ENCODE measurements around the gene WDR86.

Gene WDR86

DNA sequence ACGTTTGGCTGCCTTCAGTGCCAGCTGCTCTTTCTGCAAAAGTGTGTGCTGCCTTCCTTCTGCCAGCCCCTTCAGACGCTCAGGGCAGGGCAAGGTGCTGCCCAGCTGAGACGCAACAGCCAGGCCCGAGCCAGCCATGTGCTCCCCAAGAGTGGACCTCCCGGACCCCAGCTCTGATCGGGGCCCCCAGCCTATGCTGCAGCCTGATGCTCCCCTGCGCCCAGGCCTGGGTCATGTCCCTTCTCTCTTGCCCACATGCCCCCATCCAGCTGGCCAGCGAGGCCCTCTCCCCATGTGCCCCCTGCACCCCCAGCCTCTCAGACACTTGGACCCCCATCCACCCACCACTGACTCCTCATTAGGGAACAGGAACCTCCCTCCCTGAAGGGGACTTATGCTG lies 17.8 kb downstream of the WDR86 start:
- no peak for DNase-seq (ENCODE audit: low read depth in 2 of 2)

- no peak for DNase-seq (ENCODE audit: low read depth in 2 of 2)
These were observed 18.5 kb downstream of the WDR86 start for GRCh38 chr7:151391358-151391730.

- DNase-seq (ENCODE audit: low read depth in 2 of 2) = no peak
These were observed 19.1 kb downstream of the WDR86 start for GRCh38 chr7:151390598-151391357.

GRCh38 chr7:151389768-151390597 lies 19.9 kb downstream of the WDR86 start:
- DNase-seq (ENCODE audit: low read depth in 2 of 2) = no peak

- no peak for DNase-seq (ENCODE audit: low read depth in 2 of 2)
These were observed 20.6 kb downstream of the WDR86 start for GRCh38 chr7:151389096-151389767.

DNA sequence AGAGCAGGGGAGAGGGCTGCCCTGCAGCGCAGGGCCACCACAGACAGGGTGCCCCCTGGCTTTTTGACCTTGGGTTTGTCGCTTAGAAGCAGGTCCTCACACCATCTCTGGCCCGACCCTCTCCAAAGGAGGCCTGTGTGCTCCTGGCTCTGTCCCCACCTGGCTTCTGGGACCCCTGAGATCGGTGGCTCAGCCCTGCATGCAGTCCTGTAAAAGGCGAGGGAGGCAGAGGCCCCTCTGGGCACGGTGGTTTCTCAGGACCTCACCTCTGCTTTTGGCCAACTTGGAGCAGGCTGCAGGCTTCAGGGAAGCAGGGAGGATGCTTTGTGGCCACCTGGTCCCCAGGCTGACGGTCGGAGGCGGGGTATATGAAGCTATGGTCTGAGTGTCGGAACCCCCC lies 21.4 kb downstream of the WDR86 start:
- DNase-seq (ENCODE audit: low read depth in 2 of 2) = no peak

- no peak for DNase-seq (ENCODE audit: low read depth in 2 of 2)
These were observed 21.9 kb downstream of the WDR86 start for GRCh38 chr7:151388007-151388297.

DNA sequence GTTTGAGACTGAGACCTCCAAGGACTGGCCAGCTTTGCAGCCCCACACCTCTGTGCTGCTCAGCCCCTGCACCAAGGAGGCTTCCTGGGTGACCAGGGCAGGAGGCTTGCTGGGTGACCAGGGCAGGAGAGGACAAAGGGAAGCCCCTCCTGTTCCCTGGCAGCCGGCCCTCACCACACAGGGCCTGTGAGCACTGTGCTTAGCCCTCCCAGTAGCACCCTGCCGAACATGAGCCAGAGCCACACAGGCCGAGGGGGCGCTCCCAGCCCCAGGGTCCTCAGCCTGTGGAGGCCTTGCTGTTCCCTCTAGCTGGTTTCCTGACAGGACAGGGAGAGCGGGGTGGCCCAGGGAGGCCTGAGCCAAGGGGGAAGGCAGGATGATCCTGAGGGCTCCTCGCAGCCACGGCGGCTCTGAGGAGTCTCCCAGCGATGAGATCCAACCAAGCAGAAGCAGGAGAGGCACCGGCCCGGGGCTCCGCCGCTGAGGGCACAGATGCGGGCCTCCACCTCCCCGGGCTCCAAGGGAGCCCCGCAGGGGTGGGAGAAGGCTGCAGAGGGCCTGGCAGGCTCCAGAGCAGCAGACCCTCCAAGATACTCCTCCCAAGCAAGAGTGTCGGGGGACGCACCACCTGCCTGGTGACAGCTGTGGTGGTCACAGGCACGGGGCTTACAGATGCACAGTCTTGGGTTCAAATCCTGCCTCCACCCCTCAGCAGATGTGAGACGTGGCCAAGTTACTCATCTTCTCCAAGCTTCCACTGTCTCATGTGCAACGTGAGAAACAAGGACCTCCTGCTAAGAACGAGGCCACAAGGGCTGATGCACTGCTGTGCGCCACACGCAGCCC lies 22.5 kb downstream of the WDR86 start:
- no peak for DNase-seq (ENCODE audit: low read depth in 2 of 2)

GRCh38 chr7:151386301-151387160 lies 23.3 kb downstream of the WDR86 start:
- no peak for DNase-seq (ENCODE audit: low read depth in 2 of 2)

GRCh38 chr7:151385626-151386300 lies 24.1 kb downstream of the WDR86 start:
- no peak for DNase-seq (ENCODE audit: low read depth in 2 of 2)

DNA sequence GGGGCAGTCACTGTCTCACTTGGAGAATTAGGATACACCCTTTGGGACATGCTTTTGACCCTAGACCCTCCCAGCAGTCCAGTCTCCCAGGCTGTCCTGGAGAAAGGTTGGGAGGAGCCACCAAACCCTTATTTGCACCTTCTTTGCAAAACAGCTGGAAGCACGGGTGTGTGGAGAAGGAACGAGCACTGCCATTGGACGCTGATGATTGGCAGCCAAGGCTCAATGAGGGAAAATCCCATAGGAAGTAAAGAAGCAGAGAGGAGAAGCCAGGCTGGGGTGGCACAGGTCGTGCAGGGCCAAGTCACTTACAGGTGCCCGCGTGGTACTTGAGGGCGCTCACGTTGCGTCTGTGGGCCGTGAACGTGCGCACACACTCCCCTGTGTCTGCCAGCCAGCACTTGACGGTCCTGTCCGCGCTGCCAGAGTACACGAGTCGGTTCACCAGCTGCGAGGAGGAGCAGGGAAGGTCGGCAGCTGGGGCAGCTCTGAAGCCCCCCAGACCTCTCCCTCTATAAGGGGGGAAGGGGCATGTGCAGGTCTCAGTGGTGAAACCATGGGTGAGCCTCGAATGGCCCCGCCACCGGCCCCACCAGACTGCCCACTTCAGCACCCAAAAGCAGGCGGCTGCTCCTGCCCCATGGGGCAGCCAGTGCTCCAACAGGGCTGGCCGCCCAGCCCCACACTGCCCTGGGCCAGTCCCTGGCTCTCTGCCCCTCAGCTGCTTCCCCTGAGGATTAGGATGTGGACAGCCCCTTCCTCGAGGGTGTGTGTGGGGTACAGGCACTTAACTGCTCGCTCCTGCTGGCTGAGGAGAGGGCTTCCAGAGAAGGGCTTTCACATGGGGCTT lies 24.8 kb downstream of the WDR86 start:
- DNase-seq (ENCODE audit: low read depth in 2 of 2) = no peak

DNA sequence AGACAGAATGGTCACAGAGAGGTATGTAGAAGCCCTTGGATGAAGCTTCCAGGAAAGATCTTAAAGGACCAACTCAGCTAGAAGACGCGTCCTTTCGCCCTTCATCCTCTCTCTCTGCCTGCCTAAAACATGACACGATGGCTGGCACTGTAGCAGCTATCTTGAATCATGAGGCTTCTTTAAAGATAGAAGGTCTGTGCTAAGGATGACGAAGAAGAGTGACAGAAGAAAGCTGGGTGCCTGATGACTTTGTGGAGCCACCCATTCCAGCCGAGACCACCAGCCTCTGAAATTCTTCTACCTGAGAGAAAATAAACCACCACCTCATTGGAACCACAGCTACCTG lies 25.5 kb downstream of the WDR86 start:
- no peak for DNase-seq (ENCODE audit: low read depth in 2 of 2)

GRCh38 chr7:151383638-151384351 lies 26.0 kb downstream of the WDR86 start:
- DNase-seq (ENCODE audit: low read depth in 2 of 2) = no peak

DNA sequence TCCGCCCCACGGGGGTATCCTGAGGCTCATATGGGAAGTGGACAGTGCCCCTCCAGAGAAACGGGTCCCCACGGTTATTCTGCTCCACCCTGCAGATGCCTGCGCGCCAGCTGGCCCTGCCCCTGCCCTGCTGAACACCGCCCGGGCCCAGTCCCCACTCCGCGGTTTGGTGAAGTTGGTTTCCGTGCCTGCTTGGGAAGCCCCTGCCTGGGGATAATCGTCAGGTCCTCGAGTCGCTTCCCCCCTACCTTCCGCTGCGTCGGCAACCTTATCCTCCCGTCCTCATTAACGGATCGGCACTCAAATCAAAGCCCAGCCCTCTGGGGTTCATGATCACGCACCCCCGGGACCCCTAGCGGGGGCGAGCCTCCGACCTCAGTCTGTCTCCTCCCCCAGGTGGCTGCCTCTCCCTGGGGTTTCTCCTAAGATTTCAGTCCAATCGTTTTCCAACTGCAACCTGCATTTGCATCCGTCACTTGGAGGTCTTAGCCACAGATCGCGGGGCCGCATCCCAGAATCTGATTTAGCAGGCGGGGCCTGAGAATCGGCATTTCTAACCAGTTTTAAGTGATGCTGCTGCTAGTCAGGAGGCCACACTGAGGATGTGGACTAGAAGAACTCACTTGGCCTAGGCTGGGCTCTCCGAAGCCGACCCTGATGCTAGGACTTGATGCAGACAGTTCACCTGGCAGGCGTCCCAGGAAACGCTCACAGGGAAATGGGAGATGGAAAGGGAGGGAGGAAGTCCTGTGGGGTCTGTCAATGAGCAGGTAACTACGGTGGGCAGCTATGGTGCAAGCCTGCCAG lies 27.6 kb downstream of the WDR86 start:
- DNase-seq (ENCODE audit: low read depth in 2 of 2) = no peak

GRCh38 chr7:151381348-151382078 lies 28.3 kb downstream of the WDR86 start:
- DNase-seq (ENCODE audit: low read depth in 2 of 2) = no peak

- DNase-seq (ENCODE audit: low read depth in 2 of 2) = no peak
These were observed 28.8 kb downstream of the WDR86 start for GRCh38 chr7:151381098-151381347.

DNA sequence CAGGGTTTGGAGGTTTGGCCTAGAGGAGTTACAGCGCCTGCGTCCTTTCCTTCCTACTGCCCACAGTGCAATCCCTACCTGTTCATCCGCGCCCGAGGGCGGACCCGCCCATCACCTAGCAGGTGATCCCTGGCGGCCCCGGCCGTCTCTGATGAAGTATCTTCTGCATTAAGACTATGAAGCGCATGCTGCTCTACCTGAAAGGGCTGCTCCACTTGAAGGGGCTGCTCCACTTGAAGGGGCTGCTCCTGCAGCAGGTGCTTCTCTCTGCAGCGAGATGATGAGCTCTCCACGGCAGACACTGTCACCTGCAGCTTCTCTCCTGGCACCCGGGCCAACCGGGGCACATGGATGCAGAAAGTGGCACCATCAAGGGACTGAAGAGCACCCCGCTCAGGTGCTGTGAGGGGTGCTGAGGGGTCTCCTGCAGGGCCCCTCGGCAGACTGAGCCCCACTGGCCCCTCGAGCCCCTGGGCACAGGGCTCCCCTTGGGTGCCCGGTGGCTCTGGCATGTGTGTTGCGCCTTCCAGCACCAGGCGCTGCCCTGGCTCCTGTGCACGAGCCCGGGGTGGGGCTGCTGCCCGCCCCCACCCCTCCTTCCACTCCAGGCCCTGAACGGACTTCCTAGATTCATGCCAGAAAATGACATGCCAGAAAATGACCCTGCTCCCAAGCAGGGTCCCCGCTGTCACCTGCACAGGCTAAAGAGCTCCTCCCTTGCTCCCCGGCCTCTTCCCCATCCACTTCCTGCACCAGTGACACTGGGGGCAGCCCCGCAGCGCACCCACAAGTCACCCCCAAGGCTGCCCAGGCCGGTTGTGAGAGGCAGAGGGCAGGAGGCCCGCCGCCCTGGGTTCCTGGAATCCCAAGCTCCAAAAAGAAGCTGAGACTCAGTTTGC lies 29.4 kb downstream of the WDR86 start:
- DNase-seq (ENCODE audit: low read depth in 2 of 2) = no peak

All from stimulated activated CD4-positive, alpha-beta T cell treated with anti-CD3 and anti-CD28 coated beads, Interleukin-15, amount 100 ng/mL, for 48 hours (primary cell).